HG03521 (cell line): Measurements from ENCODE around the gene PTPA.

Experiments
- ATAC-seq: cut with Tn5 transposase; IDR thresholded peaks from one replicate; pipeline ENCODE4 v1.9.1; 2021; ENCODE audit warnings: mild to moderate bottlenecking, moderate library complexity; ENCODE audit not compliant: unreplicated experiment

The PTPA gene

GRCh38 chr9:129110740-129111527, at the start of gene PTPA, which contains the start of gene CRAT:
PTPA (plus strand) TSS chr9:129111415; CDS start chr9:129111601, 186 bp downstream.
CRAT (minus strand) TSS chr9:129110793; CDS start chr9:129110509, 284 bp downstream.
- peak; percentile 72 for ATAC-seq

GRCh38 chr9:129063061-129063460, 48.2 kb upstream of the PTPA start:
- no peak for ATAC-seq

GRCh38 chr9:129064499-129064908, 46.7 kb upstream of the PTPA start:
- ATAC-seq, result no peak

- ATAC-seq, result no peak
These were observed 43.1 kb upstream of the PTPA start for GRCh38 chr9:129068110-129068509.

- ATAC-seq, result peak; percentile 55
These were observed 42.0 kb upstream of the PTPA start for GRCh38 chr9:129068990-129069861.

- ATAC-seq, result no peak
These were observed 41.2 kb upstream of the PTPA start for GRCh38 chr9:129069862-129070641.

- ATAC-seq, result no peak
These were observed 40.3 kb upstream of the PTPA start for GRCh38 chr9:129070696-129071525.

- no peak for ATAC-seq
These were observed 39.6 kb upstream of the PTPA start for GRCh38 chr9:129071526-129072126.

- ATAC-seq, result no peak
These were observed 39.0 kb upstream of the PTPA start for GRCh38 chr9:129072171-129072570.

GRCh38 chr9:129073404-129073803, 37.8 kb upstream of the PTPA start:
- no peak for ATAC-seq

- ATAC-seq, result no peak
These were observed 37.1 kb upstream of the PTPA start for GRCh38 chr9:129074106-129074505.

GRCh38 chr9:129075996-129076639, 35.1 kb upstream of the PTPA start:
- no peak for ATAC-seq

- ATAC-seq, result no peak
These were observed 34.6 kb upstream of the PTPA start for GRCh38 chr9:129076640-129077037.

- no peak for ATAC-seq
These were observed 34.0 kb upstream of the PTPA start for GRCh38 chr9:129077236-129077635.

GRCh38 chr9:129078691-129079503, 32.3 kb upstream of the PTPA start:
- ATAC-seq, result no peak

GRCh38 chr9:129079829-129080228, 31.4 kb upstream of the PTPA start:
- no peak for ATAC-seq

- no peak for ATAC-seq
These were observed 31.0 kb upstream of the PTPA start for GRCh38 chr9:129080298-129080600.

GRCh38 chr9:129080601-129081387, 30.4 kb upstream of the PTPA start, which contains the start of gene DOLPP1:
DOLPP1 (plus strand) TSS chr9:129081111; CDS start chr9:129081132, 21 bp downstream.
- peak; percentile 94 for ATAC-seq
